HG02610 (cell line): Measurements from ENCODE around the gene SUGCT.
"Not testable (repeated sequence)": the region's sequence is repeated elsewhere in the genome, so short reads cannot be mapped to it uniquely, and the experiment has no call there.

Source experiments
- ATAC-seq: cut with Tn5 transposase; IDR thresholded peaks from one replicate; pipeline ENCODE4 v1.9.1; 2021; ENCODE audit warnings: mild to moderate bottlenecking, moderate library complexity; ENCODE audit not compliant: unreplicated experiment

SUGCT gene

GRCh38 chr7:40199076-40199802 lies 64.4 kb downstream of the SUGCT start:
- ATAC-seq = no peak

DNA sequence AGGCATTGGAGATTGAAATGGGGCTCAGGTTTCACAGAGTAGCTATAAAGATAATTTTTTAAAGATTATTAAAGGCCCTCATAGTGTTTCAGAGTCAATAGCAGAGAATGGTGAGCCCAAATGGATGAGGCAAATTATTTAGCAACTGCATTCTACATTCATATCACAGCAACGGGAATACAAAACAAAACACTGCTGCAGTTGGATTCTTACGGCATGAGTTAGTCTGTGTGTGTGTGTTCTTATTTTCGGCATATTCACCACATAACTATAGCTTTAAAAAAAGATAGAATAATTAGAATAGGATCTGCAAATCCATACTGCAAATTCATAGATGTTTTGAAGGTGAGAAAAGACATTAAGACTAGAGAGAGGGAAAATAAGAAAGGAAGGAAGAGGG lies 66.0 kb downstream of the SUGCT start:
- ATAC-seq = no peak

DNA sequence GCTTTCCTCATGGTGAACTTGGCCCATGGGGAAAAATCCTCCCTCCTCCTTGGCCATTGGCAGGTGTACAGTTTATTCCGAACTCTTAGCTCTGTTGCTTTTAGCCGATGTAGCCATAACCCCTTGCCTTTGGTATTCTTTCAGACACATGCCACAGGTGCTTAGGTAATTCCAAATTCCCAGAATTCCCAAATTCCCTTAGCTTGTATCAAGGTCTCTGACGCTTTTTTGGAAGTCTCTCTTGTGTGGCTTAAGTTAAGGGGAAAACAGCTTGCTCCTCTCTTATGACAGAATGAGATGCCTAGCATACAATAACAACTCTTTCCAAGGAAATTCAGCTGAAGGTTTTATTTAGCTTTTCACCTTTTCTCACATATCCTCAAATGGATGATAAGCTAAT lies 68.0 kb downstream of the SUGCT start:
- no peak for ATAC-seq

- ATAC-seq = no peak
These were observed 69.8 kb downstream of the SUGCT start for GRCh38 chr7:40204581-40204980.

DNA sequence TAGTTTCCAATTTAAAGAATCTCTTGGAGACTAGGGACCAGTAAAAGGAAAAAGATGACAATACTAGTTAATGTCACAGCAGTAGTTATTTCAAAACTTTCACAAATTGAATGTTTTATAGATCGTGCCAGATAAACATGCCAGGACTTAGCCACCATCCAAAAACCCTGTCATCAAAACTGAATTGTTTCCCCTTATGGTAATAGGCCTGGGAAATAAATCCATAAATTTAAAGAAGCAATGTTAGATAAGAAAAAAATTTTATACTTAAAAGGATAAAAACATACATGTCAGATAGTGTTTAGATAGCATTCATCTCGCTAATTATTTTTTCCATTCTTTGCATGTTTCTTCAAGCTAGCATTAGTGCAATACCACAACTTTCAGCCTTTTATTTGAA lies 71.2 kb downstream of the SUGCT start:
- ATAC-seq = no peak

GRCh38 chr7:40211276-40212003 lies 76.6 kb downstream of the SUGCT start:
- no peak for ATAC-seq

GRCh38 chr7:40213291-40213690 lies 78.5 kb downstream of the SUGCT start:
- no peak for ATAC-seq

DNA sequence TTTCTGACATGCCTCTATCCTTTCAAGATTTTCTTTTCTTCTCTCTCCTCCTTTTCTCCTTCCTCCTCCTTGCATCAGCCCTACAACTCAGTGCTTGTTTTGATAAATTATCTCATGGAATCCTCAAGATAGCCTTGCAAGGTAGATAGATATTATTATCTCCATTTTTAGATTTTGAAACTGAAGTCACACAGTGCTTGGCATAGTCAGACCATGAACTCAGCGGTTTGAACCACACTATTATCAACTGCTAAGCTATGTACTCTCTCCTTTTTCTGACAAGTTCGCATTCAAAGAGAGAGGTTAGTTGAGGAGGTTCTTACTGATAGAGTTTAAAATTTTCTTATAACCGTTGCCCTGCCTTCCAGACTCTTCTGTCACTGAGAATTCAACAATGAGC lies 79.1 kb downstream of the SUGCT start:
- no peak for ATAC-seq

DNA sequence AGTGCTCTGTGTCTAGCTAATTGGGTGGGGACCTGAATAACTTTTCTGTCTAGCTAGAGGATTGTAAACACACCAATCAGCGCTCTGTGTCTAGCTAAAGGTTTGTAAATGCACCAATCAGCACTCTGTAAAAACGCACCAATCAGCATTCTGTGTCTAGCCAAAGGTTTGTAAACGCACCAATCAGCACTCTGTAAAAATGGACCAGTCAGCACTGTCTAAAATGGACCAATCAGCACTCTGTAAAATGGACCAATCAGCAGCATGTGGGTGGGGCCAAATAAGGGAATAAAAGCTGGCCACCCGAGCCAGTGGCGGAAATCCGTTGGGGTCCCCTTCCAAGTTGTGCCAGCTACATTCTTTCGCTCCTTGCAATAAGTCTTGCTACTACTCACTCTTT lies 83.8 kb downstream of the SUGCT start:
- not testable (repeated sequence) for ATAC-seq

GRCh38 chr7:40219917-40220316 lies 85.1 kb downstream of the SUGCT start:
- no peak for ATAC-seq

DNA sequence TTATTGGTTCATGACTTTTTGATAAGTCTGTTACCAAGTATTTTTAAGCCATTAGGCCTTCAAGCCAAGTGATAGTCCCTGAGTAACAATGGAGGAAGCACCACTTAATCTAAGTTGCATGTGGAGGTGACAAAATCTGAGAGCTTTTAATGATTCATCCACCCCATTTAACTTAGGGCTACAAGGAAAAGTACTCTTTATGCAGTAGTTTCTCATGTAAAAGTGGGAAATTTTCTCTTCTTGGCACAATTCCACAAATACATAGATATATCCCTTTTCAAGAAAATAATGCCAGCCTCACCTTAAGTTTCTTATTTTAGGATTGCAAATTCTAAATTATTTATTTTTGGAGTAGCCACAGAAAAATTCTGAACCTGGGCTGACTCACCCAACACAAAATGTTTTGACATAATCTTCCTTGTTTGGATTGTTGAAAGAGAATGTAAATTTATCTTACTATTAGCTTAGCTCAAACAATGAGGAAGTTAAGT lies 85.7 kb downstream of the SUGCT start:
- ATAC-seq = no peak

GRCh38 chr7:40221836-40222235 lies 87.0 kb downstream of the SUGCT start:
- no peak for ATAC-seq

DNA sequence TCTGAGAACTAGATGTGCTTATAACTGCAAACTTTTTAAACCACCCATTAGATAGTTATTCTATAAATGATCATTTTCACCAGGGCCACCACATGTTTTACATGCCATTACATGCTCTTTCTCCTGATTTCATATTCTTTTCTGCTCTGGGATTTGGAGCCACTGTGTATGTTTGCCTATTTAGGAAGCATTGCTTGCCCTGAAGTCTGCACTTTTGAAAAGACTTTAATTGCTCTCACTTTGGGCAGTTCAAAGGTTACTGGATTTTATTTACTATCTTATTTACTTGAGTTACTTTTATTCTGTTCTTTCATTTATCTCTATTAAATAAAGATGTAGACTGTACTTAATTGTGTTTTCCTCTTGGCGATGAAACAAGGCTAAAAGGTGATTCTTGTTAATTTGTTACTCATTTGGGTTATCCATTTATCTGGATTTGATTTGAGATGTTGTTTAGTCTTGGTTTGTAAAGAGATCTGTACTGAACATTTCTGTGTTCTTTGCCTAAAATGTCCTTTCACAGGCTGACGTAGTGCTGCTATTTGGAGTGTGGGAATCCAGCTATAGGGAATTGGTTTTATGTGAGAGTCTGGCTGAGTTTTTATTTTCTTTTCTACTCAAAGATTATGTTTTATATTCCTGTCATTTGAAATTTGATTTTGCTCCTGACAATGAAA lies 88.8 kb downstream of the SUGCT start:
- ATAC-seq = no peak

GRCh38 chr7:40230101-40230500 lies 95.3 kb downstream of the SUGCT start:
- no peak for ATAC-seq

- no peak for ATAC-seq
These were observed 97.0 kb downstream of the SUGCT start for GRCh38 chr7:40231796-40232195.

GRCh38 chr7:40232242-40232893 lies 97.6 kb downstream of the SUGCT start:
- ATAC-seq = no peak

DNA sequence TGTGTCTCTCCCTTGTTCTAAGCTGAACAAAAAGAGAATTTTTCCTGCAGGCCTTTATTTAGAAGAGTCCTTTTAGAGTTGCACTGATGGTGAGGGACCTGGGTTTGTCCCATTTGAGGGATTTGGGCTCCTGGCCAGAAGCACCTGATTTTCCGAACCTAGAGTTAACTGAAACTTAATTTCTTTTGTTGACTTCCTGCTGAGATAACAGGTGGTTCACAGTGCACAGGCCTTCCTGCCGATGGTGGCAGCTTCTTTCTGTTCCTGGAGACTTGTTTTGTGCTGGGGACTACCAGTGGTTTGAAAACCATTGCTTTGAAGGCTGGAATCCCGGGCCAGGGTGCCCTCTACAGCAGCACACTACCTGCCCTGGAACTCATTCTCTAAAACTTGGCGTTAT lies 99.2 kb downstream of the SUGCT start:
- no peak for ATAC-seq

DNA sequence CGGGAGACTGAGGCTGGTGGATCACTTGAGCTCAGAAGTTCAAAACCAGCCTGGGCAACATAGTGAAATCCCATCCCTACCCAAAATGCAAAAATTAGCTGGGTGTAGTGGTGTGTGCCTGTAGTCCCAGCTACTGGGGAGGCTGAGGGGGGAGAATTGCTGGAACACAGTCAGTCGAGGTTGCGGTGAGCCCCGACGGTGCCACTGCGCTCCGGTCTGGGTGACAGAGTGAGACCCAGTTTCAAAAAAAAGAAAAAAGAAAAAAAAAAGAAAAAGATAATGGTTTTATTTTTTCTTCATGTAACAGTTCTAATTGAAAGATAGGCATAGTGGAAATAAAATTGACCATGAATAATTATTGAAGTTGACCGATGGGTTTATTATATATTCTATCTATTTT lies 99.9 kb downstream of the SUGCT start:
- ATAC-seq = no peak

- no peak for ATAC-seq
These were observed 102.9 kb downstream of the SUGCT start for GRCh38 chr7:40237731-40238130.

DNA sequence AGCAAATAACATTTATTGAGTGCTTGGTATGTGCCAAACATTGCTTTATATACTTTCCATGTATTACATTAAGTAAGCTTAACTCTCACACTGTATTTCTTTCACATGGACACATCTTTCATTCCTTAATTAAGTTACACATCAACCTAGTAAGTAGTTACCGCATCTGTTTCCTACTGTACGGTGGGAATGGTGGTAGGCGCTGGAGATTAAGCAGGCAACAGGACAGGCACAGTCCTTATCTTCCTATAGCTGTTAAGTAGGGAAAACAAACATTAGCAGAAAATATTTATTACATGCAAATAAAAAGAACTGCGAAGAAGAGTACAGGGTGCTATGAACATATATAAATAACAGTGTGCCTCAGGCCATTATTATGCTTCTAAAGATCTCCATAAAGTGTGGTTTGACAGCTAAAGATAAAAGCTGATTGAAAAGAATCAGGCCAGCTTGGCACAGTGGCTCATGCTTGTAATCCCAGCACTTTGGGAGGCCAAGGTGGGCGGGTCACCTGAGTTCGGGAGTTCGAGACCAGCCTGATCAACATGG lies 105.0 kb downstream of the SUGCT start:
- ATAC-seq = no peak

DNA sequence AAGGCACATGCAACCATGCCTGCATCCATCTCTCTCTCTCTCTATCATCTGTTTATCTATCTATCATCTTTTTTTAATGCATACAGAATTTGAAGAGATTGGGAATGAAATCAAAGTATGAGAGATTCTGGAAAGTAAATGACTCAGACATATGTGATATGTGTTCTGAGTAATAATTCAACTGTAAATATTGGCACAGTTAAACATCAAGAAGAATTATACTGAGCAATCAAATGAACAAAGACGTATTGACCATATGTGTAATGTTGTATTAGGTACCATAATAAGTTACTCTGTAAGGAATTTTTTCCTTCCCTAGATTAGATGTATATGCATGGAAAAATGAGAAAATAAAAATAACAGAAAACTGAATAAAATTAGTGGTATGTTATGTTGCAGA lies 108.3 kb downstream of the SUGCT start:
- no peak for ATAC-seq
